ENCODE measurements around the gene MGAT4A. TPM values are rescaled to one million over a fixed set of nuclear protein-coding genes. Genes with fewer than 3 reads are reported as not detected.
A peak's percentile ranks its signal among the peaks of the same experiment; 100 is the strongest.
"Not testable (repeated sequence)": the region's sequence is repeated elsewhere in the genome, so short reads cannot be mapped to it uniquely, and the experiment has no call there.

The MGAT4A gene
- total and polyA plus RNA-seq, 10 of the 15 experiments (the other 5 are each of a cell fraction or from before 2014, with no cell fraction given), result 4.3 to 23.4 (median 13.6) TPM

GRCh38 chr2:98728088-98728718 lies 2.7 kb downstream of the MGAT4A start:
- H3K4me3 ChIP-seq; H4K20me1 ChIP-seq (ENCODE audit: control insufficient read depth, insufficient read depth); H3K79me2 ChIP-seq (ENCODE audit: control insufficient read depth, insufficient read depth, low read length); DNase-seq (ENCODE audit: low read depth, low spot score); H3K36me3 ChIP-seq (ENCODE audit: control insufficient read depth in 2 of 2, insufficient read depth in 2 of 2, low read length in 1 of 2); H3K9me3 ChIP-seq (replicated peaks; ENCODE audit: control insufficient read depth, insufficient read depth, low read length); in situ Hi-C loops (cut with MboI); H3K4me2 ChIP-seq (ENCODE audit: control insufficient read depth, insufficient read depth); FAIRE-seq; H3K9ac ChIP-seq (ENCODE audit: control insufficient read depth, insufficient read depth, low read length); H2AFZ ChIP-seq (ENCODE audit: control insufficient read depth, low read depth, low read length); BruUV-seq (replicated peaks); H3K27me3 ChIP-seq (replicated peaks in 1 of 2; ENCODE audit: control insufficient read depth in 2 of 2, insufficient read depth in 2 of 2, low read length in 1 of 2); H3K27ac ChIP-seq (ENCODE audit: control insufficient read depth, insufficient read depth); H3K4me1 ChIP-seq (ENCODE audit: control insufficient read depth, insufficient read depth, low read length): not testable (repeated sequence)
- ChIA-PET RAD21 (ENCODE audit: unreplicated experiment) (interaction anchor here (0.5 to 1.3 kb wide), 5 partner anchors 30 to 422 kb away, joined by 3 read pairs; no protein-coding TSS in a partner anchor), SMC1A (ENCODE audit: uncharacterized antibody, unreplicated experiment) (interaction anchor here (0.6 to 7.4 kb wide), 8 partner anchors 10 to 1829 kb away, joined by 3 to 37 read pairs (median 4); no protein-coding TSS in a partner anchor), POLR2A (interaction anchor here (1.0 to 1.3 kb wide), 4 partner anchors 9 to 32 kb away, joined by 3 to 5 read pairs (median 4); no protein-coding TSS in a partner anchor), CTCF (interaction anchor here (1.0 to 2.4 kb wide), 5 partner anchors 8 to 35 kb away, joined by 3 to 10 read pairs (median 3); no protein-coding TSS in a partner anchor)
- 23% methylated on average over 5 of the region's 5 CpGs for WGBS (ENCODE audit: insufficient coverage, insufficient replicate concordance, low lambda C conversion rate, missing lambda C conversion rate)
- intact Hi-C loops (cut with micrococcal nuclease; ENCODE audit: unreplicated experiment), result loop anchor here (5.0 kb wide), 1 partner anchor 81 kb away; no protein-coding TSS in a partner anchor
- peak; percentile 11; the same call in 1 of the 3 replicates for ATAC-seq

GRCh38 chr2:98727369-98728087 lies 3.4 kb downstream of the MGAT4A start:
- Histone ChIP-seq H3K27me3 (replicated peaks in 1 of 2; ENCODE audit: control insufficient read depth in 2 of 2, insufficient read depth in 2 of 2, low read length in 1 of 2) (no peaks in the 10 kb centered on the region; a peak in 1 of 4 replicates), H3K9ac (ENCODE audit: control insufficient read depth, insufficient read depth, low read length) (no peak overlapping the region), H3K27ac (ENCODE audit: control insufficient read depth, insufficient read depth) (no peak overlapping the region), H3K4me1 (ENCODE audit: control insufficient read depth, insufficient read depth, low read length) (no peaks in the 10 kb centered on the region), H3K9me3 (replicated peaks; ENCODE audit: control insufficient read depth, insufficient read depth, low read length) (no peaks in the 10 kb centered on the region; the same call in 2 of the 3 replicates), H3K36me3 (ENCODE audit: control insufficient read depth in 2 of 2, insufficient read depth in 2 of 2, low read length in 1 of 2) (no peaks in the 10 kb centered on the region), H3K4me3 (no peak overlapping the region), H4K20me1 (ENCODE audit: control insufficient read depth, insufficient read depth) (no peaks in the 10 kb centered on the region), H2AFZ (ENCODE audit: control insufficient read depth, low read depth, low read length) (no peak overlapping the region), H3K79me2 (ENCODE audit: control insufficient read depth, insufficient read depth, low read length) (no peaks in the 10 kb centered on the region; the same call in 1 of the 2 replicates), H3K4me2 (ENCODE audit: control insufficient read depth, insufficient read depth) (peak overlapping the region; percentile 49; the same call in 1 of the 2 replicates)
- WGBS (ENCODE audit: insufficient coverage, insufficient replicate concordance, low lambda C conversion rate, missing lambda C conversion rate), result 9% methylated on average over 5 of the region's 5 CpGs
- intact Hi-C loops (cut with micrococcal nuclease; ENCODE audit: unreplicated experiment), result loop anchor here (5.0 kb wide), 1 partner anchor 80 kb away; no protein-coding TSS in a partner anchor
- in situ Hi-C loops (cut with MboI), result no loop called here
- CTCF ChIA-PET, result interaction anchor here (1.1 to 2.4 kb wide), 5 partner anchors 10 to 78 kb away, joined by 3 to 10 read pairs (median 3); no protein-coding TSS in a partner anchor
- ATAC-seq (peak; percentile 20), FAIRE-seq (no peak), DNase-seq (ENCODE audit: low read depth, low spot score) (no peak)
- SMC1A ChIA-PET (ENCODE audit: uncharacterized antibody, unreplicated experiment), result interaction anchor here (0.7 to 7.4 kb wide), 10 partner anchors 10 to 92 kb away, joined by 3 to 37 read pairs (median 7); no protein-coding TSS in a partner anchor
- RAD21 ChIA-PET (ENCODE audit: unreplicated experiment), result interaction anchor here (0.5 to 1.5 kb wide), 7 partner anchors 30 to 422 kb away, joined by 3 read pairs; no protein-coding TSS in a partner anchor
- POLR2A ChIA-PET, result interaction anchor here (1.0 to 1.3 kb wide), 5 partner anchors 9 to 33 kb away, joined by 3 to 9 read pairs (median 4); no protein-coding TSS in a partner anchor
- TF ChIP-seq HDAC6 (IDR thresholded peaks at IDR 0.05; ENCODE audit: unreplicated experiment), result no peak
- no peak for TF ChIP-seq ELK1 (IDR thresholded peaks at IDR 0.05; ENCODE audit: low read depth, low read length)
- TF ChIP-seq ZNF384 (IDR thresholded peaks at IDR 0.05; ENCODE audit: borderline replicate concordance, low read depth, low read length), result no peak
- TF ChIP-seq EED (IDR thresholded peaks at IDR 0.05; ENCODE audit: low read depth), result 0 out of 2 replicates have a peak, but pooled peaks have one; percentile 34
- TF ChIP-seq PAX5 (IDR thresholded peaks at IDR 0.05; ENCODE audit: borderline replicate concordance, low read depth, low read length), result no peak
- no peak for TF ChIP-seq FOXK2 (IDR thresholded peaks at IDR 0.05)
- TSS peak; percentile 28 for BruUV-seq (replicated peaks)

Data from GM12878 (cell line).